Esophagus squamous epithelium (tissue), 4 donors: ENCODE data around the gene PDZRN3.

Source experiments
- CTCF ChIP-seq, 6 experiments: fragments of 450-650 bp in 4 of 6; fragments of 200-600 bp in 2 of 6; sonication (generic) in 2 of 6; IDR thresholded peaks; one replicate each; pipeline ENCODE4 v1.5.1; 2016 to 2019; ENCODE audit warnings: antibody characterized with exemption in 6 of 6, mild to moderate bottlenecking in 4 of 6, moderate library complexity in 4 of 6
- POLR2A ChIP-seq, 4 donors: fragments of 450-650 bp; IDR thresholded peaks; one replicate each; pipeline ENCODE4 v1.6.1; 2017; ENCODE audit warnings: antibody characterized with exemption in 4 of 4, mild to moderate bottlenecking in 4 of 4, moderate library complexity in 3 of 4

- no peak for TF ChIP-seq POLR2A (IDR thresholded peaks at IDR 0.05)
- TF ChIP-seq CTCF (IDR thresholded peaks at IDR 0.05): no peak
Observed at GRCh38 chr3:73353649-73354217, 271.0 kb downstream of the PDZRN3 start.
